ENCODE results near the gene ARHGAP23.

- TF ChIP-seq PATZ1 (CRISPR knock-in tag; IDR thresholded peaks at IDR 0.05; ENCODE audit: borderline replicate concordance): no peak
- no peak for TF ChIP-seq OSR1 (CRISPR knock-in tag; IDR thresholded peaks at IDR 0.05)
- no peak for TF ChIP-seq TSHZ2 (CRISPR knock-in tag; IDR thresholded peaks at IDR 0.05)
- no peak for TF ChIP-seq ESRRG (CRISPR knock-in tag; IDR thresholded peaks at IDR 0.05)
- TF ChIP-seq ZFP3 (CRISPR knock-in tag; IDR thresholded peaks at IDR 0.05): no peak
- TF ChIP-seq ARNTL (CRISPR knock-in tag; IDR thresholded peaks at IDR 0.05; ENCODE audit: borderline replicate concordance, low read depth): no peak
- TF ChIP-seq TCF4 (CRISPR knock-in tag; IDR thresholded peaks at IDR 0.05; ENCODE audit: borderline replicate concordance): no peak
- TF ChIP-seq GLIS3 (CRISPR knock-in tag; IDR thresholded peaks at IDR 0.05): no peak
- TF ChIP-seq ZNF565 (CRISPR knock-in tag; conservative IDR thresholded peaks at IDR 0.05; ENCODE audit: low read depth): no peak
- TF ChIP-seq BACH2 (CRISPR knock-in tag; IDR thresholded peaks at IDR 0.05; ENCODE audit: borderline replicate concordance): no peak
- TF ChIP-seq PPARA (CRISPR knock-in tag; IDR thresholded peaks at IDR 0.05; ENCODE audit: borderline replicate concordance): no peak
Measured at GRCh38 chr17:38456031-38456815, 28.0 kb downstream of the ARHGAP23 start.

Measured in SK-N-SH treated with all-trans-retinoic acid at 6 μM for 48 hours (cell line).